ENCODE measurements around the gene CXCL6. TPM values are rescaled to one million over a fixed set of nuclear protein-coding genes. Genes with fewer than 3 reads are reported as not detected.

The CXCL6 gene
- total RNA-seq, 2 experiments from 2014 or later, result not detected

DNA sequence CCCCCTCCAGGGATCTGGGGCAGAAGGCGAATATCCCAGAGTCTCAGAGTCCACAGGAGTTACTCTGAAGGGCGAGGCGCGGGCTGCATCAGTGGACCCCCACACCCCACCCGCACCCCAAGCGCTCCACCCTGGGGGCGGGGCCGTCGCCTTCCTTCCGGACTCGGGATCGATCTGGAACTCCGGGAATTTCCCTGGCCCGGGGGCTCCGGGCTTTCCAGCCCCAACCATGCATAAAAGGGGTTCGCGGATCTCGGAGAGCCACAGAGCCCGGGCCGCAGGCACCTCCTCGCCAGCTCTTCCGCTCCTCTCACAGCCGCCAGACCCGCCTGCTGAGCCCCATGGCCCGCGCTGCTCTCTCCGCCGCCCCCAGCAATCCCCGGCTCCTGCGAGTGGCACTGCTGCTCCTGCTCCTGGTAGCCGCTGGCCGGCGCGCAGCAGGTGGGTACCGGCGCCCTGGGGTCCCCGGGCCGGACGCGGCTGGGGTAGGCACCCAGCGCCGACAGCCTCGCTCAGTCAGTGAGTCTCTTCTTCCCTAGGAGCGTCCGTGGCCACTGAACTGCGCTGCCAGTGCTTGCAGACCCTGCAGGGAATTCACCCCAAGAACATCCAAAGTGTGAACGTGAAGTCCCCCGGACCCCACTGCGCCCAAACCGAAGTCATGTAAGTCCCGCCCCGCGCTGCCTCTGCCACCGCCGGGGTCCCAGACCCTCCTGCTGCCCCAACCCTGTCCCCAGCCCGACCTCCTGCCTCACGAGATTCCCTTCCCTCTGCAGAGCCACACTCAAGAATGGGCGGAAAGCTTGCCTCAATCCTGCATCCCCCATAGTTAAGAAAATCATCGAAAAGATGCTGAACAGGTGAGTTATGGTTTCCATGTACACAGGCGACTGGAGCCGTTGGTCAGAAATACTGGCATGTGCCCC, 32.9 kb downstream of the CXCL6 start, which contains the start of gene CXCL1:
TSS of gene CXCL1 (plus strand) at position 264 of the 926 bp plus-strand sequence. CDS start at position 342, 78 bp downstream.
- DNase-seq, result no peak
- Mint-ChIP-seq H3K27me3 (peaks cover 28% of the 10 kb centered on the region), H3K9me3 (no peaks in the 10 kb centered on the region), H3K4me3 (peak within 1 kb of the TSS; percentile 32), H3K36me3 (no peaks in the 10 kb centered on the region), H3K27ac (no peak within 1 kb of the TSS), H3K4me1 (peaks cover 5% of the 10 kb centered on the region)

DNA sequence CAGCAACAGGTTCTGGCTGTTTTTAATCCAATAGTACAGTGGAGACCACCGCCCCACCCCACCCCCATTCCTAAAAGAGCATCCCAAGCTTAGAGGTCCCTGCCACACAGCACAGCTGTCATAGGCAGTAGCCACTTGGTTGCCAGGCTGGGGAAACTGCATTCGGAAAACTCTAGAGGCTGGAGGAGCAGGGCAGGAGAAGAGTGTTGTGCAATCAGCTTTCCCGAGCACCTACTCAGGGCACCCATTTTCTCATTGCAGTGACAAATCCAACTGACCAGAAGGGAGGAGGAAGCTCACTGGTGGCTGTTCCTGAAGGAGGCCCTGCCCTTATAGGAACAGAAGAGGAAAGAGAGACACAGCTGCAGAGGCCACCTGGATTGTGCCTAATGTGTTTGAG, 33.8 kb downstream of the CXCL6 start:
- no peak overlapping the region for H3K27ac Mint-ChIP-seq
- H3K9me3 Mint-ChIP-seq, result no peaks in the 10 kb centered on the region
- H3K4me3 Mint-ChIP-seq, result no peak overlapping the region
- no peaks in the 10 kb centered on the region for H3K36me3 Mint-ChIP-seq
- H3K27me3 Mint-ChIP-seq, result peaks cover 28% of the 10 kb centered on the region
- no peak for DNase-seq
- peaks cover 5% of the 10 kb centered on the region for H3K4me1 Mint-ChIP-seq

DNA sequence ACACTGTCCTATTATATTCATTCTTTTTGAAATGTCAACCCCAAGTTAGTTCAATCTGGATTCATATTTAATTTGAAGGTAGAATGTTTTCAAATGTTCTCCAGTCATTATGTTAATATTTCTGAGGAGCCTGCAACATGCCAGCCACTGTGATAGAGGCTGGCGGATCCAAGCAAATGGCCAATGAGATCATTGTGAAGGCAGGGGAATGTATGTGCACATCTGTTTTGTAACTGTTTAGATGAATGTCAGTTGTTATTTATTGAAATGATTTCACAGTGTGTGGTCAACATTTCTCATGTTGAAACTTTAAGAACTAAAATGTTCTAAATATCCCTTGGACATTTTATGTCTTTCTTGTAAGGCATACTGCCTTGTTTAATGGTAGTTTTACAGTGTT, 34.3 kb downstream of the CXCL6 start:
- Mint-ChIP-seq H3K27ac (no peak overlapping the region), H3K9me3 (no peaks in the 10 kb centered on the region), H3K4me3 (no peak overlapping the region), H3K27me3 (peaks cover 28% of the 10 kb centered on the region), H3K36me3 (no peaks in the 10 kb centered on the region), H3K4me1 (peaks cover 5% of the 10 kb centered on the region)
- no peak for DNase-seq

DNA sequence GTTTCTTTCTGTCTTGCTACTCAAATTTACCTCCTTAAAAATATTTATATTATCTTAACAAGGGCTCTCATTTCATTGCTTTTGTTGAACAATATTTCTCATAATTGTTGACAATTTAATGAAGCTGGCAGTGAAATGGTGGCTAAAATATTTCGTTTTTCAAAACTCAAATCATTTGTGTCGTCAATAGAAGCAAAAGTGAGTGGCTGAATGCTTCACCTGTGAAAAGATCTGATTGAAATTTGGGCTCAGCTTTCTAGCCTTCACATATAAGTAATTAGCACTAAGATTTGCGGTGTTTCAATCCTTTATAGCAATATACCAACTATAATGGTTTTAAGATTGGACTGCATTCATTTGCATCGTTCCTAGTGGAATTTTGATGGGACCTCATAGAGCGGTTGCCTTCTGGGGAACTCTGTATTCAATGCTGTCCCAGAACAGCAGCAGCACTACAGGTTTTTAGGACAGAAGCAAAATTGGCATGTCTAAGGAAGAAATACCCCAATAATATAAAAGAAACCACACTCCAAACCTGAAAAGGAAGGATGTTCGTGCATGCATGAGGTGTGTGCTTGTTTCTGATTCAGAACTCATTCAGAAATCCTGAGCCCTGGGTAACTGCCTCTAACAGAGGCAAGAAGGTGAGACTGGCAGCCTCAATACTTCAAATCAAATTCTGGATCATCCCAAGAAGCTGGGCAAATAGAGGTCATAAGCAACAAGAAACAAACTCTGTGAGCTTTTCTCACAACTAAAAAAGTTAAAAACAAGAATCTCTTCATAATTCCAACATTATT, 35.2 kb downstream of the CXCL6 start:
- Mint-ChIP-seq H3K36me3 (no peaks in the 10 kb centered on the region), H3K27ac (no peak overlapping the region)
- no peak for DNase-seq

DNA sequence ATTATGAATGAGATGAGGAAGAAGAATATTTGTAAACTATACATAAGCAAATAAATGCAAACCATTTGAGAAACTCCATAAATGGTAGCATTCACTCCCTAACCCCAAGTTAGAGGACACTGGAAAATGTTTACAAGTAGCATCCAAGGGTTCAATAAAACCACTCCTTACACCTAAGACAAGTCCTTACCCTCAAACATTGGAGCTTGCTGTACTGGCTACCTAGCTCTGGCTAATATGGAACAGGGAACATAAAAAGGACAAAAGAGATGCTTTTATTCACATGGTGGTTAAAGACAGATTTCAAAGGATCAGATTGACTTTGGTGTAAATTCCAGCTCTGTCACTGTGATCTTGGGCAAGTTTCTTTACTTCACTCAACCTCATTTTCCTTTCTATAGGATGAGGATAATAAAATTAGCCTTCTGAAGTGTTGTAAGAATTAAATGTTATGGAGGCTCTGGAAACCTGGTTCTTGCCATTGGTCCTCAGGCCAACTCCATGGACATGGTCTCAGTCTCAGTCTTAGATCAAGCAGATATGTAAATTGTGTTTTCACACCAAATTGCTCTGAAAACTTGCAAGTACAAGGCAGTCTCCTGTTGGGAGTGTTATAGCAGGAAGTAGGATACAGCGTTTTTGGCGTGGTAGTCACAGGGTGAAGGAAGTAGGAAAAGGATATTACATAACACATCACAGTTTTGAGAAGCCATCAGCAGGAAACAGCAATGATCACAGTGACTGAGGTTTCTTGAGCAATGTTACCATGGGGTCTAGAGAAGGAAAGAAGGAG, 36.0 kb downstream of the CXCL6 start:
- Mint-ChIP-seq H3K4me1 (peaks cover 5% of the 10 kb centered on the region), H3K9me3 (no peaks in the 10 kb centered on the region), H3K27ac (no peak overlapping the region), H3K4me3 (no peak overlapping the region), H3K27me3 (peaks cover 28% of the 10 kb centered on the region), H3K36me3 (no peaks in the 10 kb centered on the region)
- no peak for DNase-seq

More for the DNA sequence above, 35.2 kb downstream of the CXCL6 start:
- no peaks in the 10 kb centered on the region for H3K9me3 Mint-ChIP-seq
- H3K27me3 Mint-ChIP-seq, result peaks cover 28% of the 10 kb centered on the region
- H3K4me3 Mint-ChIP-seq, result no peak overlapping the region
- H3K4me1 Mint-ChIP-seq, result peaks cover 5% of the 10 kb centered on the region

DNA sequence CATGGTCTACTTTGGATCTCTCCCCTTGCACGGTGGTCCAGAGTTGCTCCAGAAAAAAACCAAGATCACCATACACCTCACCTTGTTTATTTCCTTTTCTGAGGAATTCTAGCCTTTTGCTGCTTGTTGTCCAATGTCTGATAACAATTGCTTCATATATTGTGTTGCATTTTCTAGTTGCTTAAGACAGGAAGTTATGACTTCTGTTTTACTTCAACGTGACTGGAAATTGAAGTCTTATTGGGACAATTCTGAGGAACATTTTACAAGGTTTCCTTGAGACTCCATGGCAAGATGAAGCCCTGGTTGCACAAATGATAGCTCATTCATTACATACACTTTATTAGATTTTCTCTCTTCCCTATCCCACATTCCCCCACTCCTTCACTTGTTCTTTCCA, 37.9 kb downstream of the CXCL6 start:
- Mint-ChIP-seq H3K27me3 (peaks cover 17% of the 10 kb centered on the region), H3K27ac (no peak overlapping the region), H3K4me3 (no peak overlapping the region), H3K36me3 (no peaks in the 10 kb centered on the region), H3K4me1 (no peaks in the 10 kb centered on the region), H3K9me3 (no peaks in the 10 kb centered on the region)
- no peak for DNase-seq

DNA sequence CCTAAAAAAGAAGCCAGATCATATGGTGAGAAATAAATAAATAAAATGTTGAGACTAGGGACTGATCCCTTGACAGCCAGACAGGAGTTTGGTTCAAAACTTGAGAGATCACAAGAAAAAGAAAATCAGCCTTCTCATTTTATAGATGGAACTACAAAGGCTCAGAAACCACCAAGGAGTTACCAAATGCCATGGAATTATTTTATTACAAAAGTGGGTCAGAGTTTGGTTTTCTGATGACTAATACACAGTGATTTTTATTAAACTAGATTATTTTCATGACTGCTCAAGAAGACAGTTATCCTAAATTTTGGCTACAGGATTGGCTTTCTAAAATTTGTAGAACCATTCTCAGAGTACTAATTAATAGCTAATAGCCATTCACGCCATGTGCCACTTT, 38.9 kb downstream of the CXCL6 start:
- H3K36me3 Mint-ChIP-seq, result no peaks in the 10 kb centered on the region
- peaks cover 10% of the 10 kb centered on the region for H3K27me3 Mint-ChIP-seq

DNA sequence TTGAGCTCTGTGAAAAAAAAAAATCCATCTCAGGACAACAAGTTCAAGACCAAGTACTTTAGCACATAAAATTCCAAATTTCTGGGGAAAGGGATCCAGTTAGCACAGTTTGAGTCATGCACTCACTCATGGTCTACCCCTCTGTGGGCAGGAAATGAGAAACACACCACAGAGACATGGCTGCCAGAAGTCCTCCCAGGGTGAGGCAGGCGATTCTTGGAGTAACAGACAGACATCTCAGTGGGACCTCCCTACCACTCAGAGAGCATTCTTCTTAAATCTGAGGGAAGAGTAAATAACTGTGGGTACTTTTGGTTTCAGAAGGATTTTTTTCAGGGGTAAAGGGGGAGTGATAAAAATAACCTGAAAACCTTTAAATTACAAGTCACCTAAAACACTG, 46.8 kb downstream of the CXCL6 start:
- Mint-ChIP-seq H3K36me3 (no peaks in the 10 kb centered on the region), H3K9me3 (no peaks in the 10 kb centered on the region), H3K4me1 (no peaks in the 10 kb centered on the region), H3K27me3 (peaks cover 12% of the 10 kb centered on the region), H3K27ac (no peak overlapping the region), H3K4me3 (no peak overlapping the region)
- no peak for DNase-seq

More for the DNA sequence above, 38.9 kb downstream of the CXCL6 start:
- no peaks in the 10 kb centered on the region for H3K9me3 Mint-ChIP-seq
- no peak for DNase-seq
- H3K4me1 Mint-ChIP-seq, result no peaks in the 10 kb centered on the region
- no peak overlapping the region for H3K27ac Mint-ChIP-seq
- H3K4me3 Mint-ChIP-seq, result no peak overlapping the region

DNA sequence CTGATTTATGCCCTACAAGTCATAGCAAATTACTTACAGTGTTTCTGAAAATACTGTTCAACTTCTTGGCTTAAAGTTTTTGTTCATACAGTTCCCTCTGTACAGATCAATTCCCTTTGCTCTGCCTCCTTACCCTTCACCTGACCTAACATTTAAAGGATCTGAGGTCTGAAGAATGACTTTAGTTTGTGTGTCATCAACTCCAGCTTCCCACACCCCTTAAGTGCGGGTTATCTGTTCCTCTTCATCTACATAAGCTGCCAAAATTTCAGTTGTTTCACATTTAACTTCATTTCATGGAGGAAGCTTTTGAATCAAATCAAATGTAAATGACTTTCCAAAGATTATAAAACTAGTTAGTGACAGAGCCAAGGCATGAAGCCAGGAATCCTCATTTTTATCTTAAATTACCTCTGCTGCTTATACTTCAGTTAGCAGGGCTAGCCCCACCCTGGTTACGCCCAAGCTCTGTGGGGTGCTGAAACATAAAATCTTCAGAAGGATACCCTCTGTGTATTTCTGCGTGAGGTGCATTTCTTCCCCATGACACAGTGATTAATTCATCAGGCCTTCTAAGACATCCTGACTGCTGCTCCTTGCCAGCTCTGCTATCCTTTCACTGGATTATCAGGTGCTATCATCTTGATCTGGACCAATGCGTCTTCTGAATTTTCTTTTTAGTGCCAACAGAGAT, 49.2 kb downstream of the CXCL6 start:
- peaks cover 6% of the 10 kb centered on the region for H3K27me3 Mint-ChIP-seq
- no peaks in the 10 kb centered on the region for H3K36me3 Mint-ChIP-seq
- H3K9me3 Mint-ChIP-seq, result no peaks in the 10 kb centered on the region
- no peak overlapping the region for H3K4me3 Mint-ChIP-seq
- H3K27ac Mint-ChIP-seq, result no peak overlapping the region
- DNase-seq, result no peak
- H3K4me1 Mint-ChIP-seq, result no peaks in the 10 kb centered on the region

Other genes starting within 250 kb of the CXCL6 start
- not detected for gene RASSF6, start 216.2 kb upstream of the CXCL6 start, total RNA-seq
- under 1 TPM; 0.31 to 0.38 TPM for gene CXCL8, start 96.1 kb upstream of the CXCL6 start, total RNA-seq
- not detected for gene PF4V1, start 16.6 kb downstream of the CXCL6 start, total RNA-seq
- gene CXCL1, start 32.7 kb downstream of the CXCL6 start, total RNA-seq, result not detected
- not detected for gene PF4, start 145.3 kb downstream of the CXCL6 start, total RNA-seq
- gene PPBP, start 151.5 kb downstream of the CXCL6 start, total RNA-seq, result not detected
- gene CXCL5, start 162.0 kb downstream of the CXCL6 start, total RNA-seq, result not detected
- not detected for gene CXCL3, start 202.0 kb downstream of the CXCL6 start, total RNA-seq

Measured in activated naive CD8-positive, alpha-beta T cell treated with anti-CD3 and anti-CD28 coated beads for 36 hours (primary cell).